ENCODE data around the gene CLVS2. TPM values are rescaled to one million over a fixed set of nuclear protein-coding genes. Genes with fewer than 3 reads are reported as not detected.

Gene CLVS2
- total RNA-seq, 1 experiment from 2014 or later, result not detected

GRCh38 chr6:123000244-123000770, 4.3 kb downstream of the CLVS2 start:
- BruUV-seq (replicated peaks), result no TSS peak
- intact Hi-C loops (cut with micrococcal nuclease; ENCODE audit: unreplicated experiment), result no loop called here
- no peaks in the 10 kb centered on the region for H3K4me1 Mint-ChIP-seq (ENCODE audit: low read depth, unreplicated experiment)
- no peak for TF ChIP-seq CTCF (IDR thresholded peaks at IDR 0.05; ENCODE audit: unreplicated experiment)
- H3K27me3 Mint-ChIP-seq (ENCODE audit: unreplicated experiment), result peaks cover 37% of the 10 kb centered on the region
- H3K36me3 Mint-ChIP-seq (ENCODE audit: insufficient read depth, unreplicated experiment), result peaks cover 5% of the 10 kb centered on the region
- no peaks in the 10 kb centered on the region for H3K9me3 Mint-ChIP-seq (ENCODE audit: low read depth, unreplicated experiment)
- no peak overlapping the region for H3K27ac Mint-ChIP-seq (ENCODE audit: unreplicated experiment)
- DNase-seq, result no peak
- H3K4me3 Mint-ChIP-seq (ENCODE audit: low read depth, unreplicated experiment), result no peak overlapping the region
- CTCF ChIA-PET, result no interaction called here

- BruUV-seq (replicated peaks), result no TSS peak
- H3K36me3 Mint-ChIP-seq (ENCODE audit: insufficient read depth, unreplicated experiment), result peaks cover 3% of the 10 kb centered on the region
- no peak for TF ChIP-seq CTCF (IDR thresholded peaks at IDR 0.05; ENCODE audit: unreplicated experiment)
- H3K4me3 Mint-ChIP-seq (ENCODE audit: low read depth, unreplicated experiment), result no peak overlapping the region
- CTCF ChIA-PET, result no interaction called here
- no peaks in the 10 kb centered on the region for H3K9me3 Mint-ChIP-seq (ENCODE audit: low read depth, unreplicated experiment)
- no peaks in the 10 kb centered on the region for H3K4me1 Mint-ChIP-seq (ENCODE audit: low read depth, unreplicated experiment)
- peaks cover 25% of the 10 kb centered on the region for H3K27me3 Mint-ChIP-seq (ENCODE audit: unreplicated experiment)
- no peak overlapping the region for H3K27ac Mint-ChIP-seq (ENCODE audit: unreplicated experiment)
- DNase-seq, result no peak
- intact Hi-C loops (cut with micrococcal nuclease; ENCODE audit: unreplicated experiment), result no loop called here
These were observed 5.5 kb downstream of the CLVS2 start for GRCh38 chr6:123001540-123001939.

- Mint-ChIP-seq H3K4me3 (ENCODE audit: low read depth, unreplicated experiment) (no peak overlapping the region), H3K27me3 (ENCODE audit: unreplicated experiment) (no peaks in the 10 kb centered on the region), H3K36me3 (ENCODE audit: insufficient read depth, unreplicated experiment) (no peaks in the 10 kb centered on the region), H3K9me3 (ENCODE audit: low read depth, unreplicated experiment) (no peaks in the 10 kb centered on the region), H3K27ac (ENCODE audit: unreplicated experiment) (no peak overlapping the region), H3K4me1 (ENCODE audit: low read depth, unreplicated experiment) (no peaks in the 10 kb centered on the region)
- CTCF ChIA-PET, result no interaction called here
- TF ChIP-seq CTCF (IDR thresholded peaks at IDR 0.05; ENCODE audit: unreplicated experiment), result no peak
- intact Hi-C loops (cut with micrococcal nuclease; ENCODE audit: unreplicated experiment), result no loop called here
- no TSS peak for BruUV-seq (replicated peaks)
- DNase-seq, result no peak
These were observed 11.8 kb downstream of the CLVS2 start for GRCh38 chr6:123007885-123008284.

GRCh38 chr6:123009059-123009458, 13.0 kb downstream of the CLVS2 start:
- no peaks in the 10 kb centered on the region for H3K27me3 Mint-ChIP-seq (ENCODE audit: unreplicated experiment)
- H3K36me3 Mint-ChIP-seq (ENCODE audit: insufficient read depth, unreplicated experiment), result no peaks in the 10 kb centered on the region
- CTCF ChIA-PET, result interaction anchor here (0.6 kb wide), 1 partner anchor 843 kb away, joined by 4 read pairs; no protein-coding TSS in a partner anchor
- no peaks in the 10 kb centered on the region for H3K9me3 Mint-ChIP-seq (ENCODE audit: low read depth, unreplicated experiment)
- intact Hi-C loops (cut with micrococcal nuclease; ENCODE audit: unreplicated experiment), result no loop called here
- H3K4me1 Mint-ChIP-seq (ENCODE audit: low read depth, unreplicated experiment), result no peaks in the 10 kb centered on the region
- no peak for TF ChIP-seq CTCF (IDR thresholded peaks at IDR 0.05; ENCODE audit: unreplicated experiment)
- no peak for DNase-seq
- BruUV-seq (replicated peaks), result no TSS peak
- no peak overlapping the region for H3K4me3 Mint-ChIP-seq (ENCODE audit: low read depth, unreplicated experiment)
- no peak overlapping the region for H3K27ac Mint-ChIP-seq (ENCODE audit: unreplicated experiment)
